Stimulated activated CD4-positive, alpha-beta T cell treated with anti-CD3 and anti-CD28 coated beads, Interleukin-4, amount 100 ng/mL, for 24 hours (primary cell): Measurements from ENCODE around the gene GLYATL3.

Experiments used
- DNase-seq: peaks from one replicate; pipeline ENCODE4 v3.0.0-alpha.2; 2020

GLYATL3 gene

DNA sequence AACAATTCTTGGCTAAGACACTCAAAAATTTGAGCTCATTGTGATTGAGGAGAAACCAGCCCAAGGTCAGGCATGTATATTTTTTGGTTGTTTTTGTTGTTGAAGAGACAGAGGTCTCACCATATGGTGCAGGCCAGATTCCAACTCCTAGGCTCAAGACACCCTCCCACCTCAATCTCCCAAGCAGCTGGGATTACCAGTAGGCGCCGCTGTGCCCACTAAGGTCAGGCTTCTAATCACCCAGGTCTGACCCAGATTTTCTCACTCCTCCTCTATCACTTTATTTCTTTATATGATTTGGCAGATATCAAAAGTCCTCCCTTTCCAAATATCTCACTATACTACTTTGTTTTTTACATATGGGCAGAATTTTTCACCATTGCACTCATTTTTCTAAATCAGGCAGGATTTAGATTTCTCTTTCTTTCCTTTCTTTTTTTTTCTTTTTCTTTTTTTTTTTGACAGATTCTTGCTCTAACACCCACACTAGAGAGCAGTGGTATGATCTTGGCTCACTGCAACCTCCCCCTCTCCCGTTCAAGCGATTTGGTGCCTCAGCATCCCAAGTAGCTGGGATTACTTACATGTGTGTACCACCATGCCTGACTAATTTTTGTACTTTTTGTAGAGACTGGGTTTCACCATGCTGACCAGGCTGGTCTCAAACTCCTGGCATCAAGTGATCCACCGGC lies 49.0 kb downstream of the GLYATL3 start:
- no peak for DNase-seq

DNA sequence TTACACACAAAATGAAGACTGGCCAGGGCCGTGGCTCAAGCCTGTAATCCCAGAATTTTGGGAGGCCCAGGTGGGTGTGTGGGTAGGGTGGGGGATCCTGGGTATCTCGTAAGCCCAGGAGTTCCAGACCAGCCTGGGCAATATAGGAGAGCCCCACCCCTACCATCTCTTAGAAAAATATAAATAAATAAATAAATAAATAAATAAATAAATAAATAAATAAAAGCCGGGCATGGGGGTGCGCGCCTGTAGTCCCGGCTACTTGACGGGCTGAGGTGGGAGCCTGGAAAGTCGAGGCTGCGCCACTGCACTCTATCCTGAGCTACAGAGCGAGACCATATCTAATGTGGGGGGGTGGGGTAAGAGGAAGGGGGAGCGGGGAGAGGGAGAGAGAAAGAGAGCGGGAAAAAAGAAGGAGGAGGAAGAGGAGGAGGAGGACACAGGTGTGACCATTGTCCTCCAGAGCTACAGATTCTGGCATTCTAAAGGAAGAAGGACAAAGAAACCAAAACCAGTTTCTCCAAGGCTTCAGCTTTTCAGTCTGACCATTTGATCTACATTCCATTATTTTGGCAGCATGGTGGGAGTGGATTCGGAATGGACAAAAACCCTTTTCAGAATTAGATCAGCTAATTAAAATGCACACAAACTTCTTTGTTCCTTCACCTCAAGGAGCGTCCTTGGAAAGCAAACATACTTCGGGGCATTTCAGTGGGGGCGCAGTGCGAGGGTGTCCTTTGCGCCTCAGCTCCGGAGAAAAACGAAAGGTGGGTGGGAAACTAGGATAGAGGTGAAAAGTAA lies 50.2 kb downstream of the GLYATL3 start:
- no peak for DNase-seq

DNA sequence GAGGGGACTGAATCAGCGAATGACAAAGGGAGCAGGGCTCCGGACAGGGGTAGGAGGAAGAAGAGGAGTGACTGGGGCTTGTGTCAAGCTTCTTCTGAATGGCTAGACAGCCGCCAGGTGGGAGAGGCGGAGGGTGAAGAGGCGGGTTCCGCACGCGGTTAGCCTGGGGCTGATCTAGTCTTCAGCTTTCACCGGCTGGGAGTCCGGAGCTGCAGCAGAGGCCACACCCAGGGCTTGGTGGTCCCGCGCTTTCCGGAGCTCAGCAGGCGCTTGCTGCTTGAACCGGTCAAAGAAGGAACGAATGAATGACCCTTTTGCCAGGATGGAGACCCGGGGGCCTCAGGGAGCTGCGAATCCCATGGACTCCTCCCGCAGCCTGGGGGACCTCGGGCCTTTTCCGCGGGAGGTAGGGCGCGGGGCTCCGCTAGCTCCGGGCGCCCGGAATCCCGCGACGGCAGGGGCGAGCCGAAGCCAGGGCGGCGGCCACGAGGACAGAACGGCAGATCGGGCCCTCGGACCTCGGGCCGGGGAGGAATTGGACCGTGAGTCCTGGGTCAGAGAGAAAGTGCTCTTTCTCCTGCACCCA lies 50.9 kb downstream of the GLYATL3 start, which contains the start of gene C6orf141:
TSS of gene C6orf141 (plus strand) at position 177 of the 586 bp plus-strand sequence. CDS start at position 302, 125 bp downstream.
- peak; percentile 25 for DNase-seq

DNA sequence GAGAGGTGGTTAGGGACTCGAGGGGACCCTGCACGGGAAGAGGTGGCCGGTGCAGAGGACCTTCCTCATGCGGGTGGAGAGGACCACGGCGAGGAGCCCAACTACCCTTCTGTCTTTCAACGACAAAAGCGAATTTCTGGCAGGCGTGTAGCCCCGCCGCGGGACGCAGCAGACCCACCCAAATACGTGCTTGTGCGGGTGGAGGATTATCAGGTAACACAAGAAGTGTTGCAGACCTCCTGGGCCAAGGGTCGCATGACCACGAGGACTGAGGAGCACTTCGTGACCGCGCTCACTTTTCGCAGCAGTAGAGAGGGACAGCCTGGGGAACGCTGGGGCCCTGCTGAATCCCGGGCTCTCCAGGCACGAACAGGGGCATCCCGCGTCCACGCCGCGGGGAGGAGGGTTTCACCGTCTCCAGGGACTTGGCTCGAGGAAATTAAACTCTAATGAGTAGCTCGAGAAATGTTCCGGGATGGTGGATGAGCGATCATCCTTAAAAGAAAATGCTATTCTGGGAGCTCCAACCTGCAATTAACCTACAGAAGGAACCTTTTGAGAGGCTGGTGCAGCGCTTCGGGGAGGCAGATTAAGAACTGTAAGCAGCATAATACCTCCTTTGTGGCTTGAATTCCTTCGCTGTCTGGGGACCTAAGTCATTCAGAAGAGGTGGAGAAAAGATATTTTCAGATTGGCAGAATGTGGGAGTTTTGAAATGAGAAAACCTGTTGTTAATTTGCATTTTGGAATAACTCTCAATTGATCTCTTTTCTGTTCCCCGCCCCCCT lies 51.5 kb downstream of the GLYATL3 start:
- no peak for DNase-seq

DNA sequence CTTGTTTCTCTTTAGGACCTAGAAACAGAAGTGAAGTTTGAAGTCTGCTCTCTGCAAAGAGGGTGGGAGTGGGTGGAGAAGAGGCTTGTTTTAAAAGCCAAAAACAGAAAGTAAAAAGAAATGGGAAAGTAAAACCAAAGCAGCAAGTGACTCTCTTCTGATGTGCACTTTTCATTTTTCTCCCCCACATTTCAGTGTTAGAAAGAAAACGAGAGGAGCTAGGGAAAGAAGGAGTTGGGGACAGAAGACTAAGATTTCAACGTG lies 52.1 kb downstream of the GLYATL3 start:
- DNase-seq, result peak; percentile 15

DNA sequence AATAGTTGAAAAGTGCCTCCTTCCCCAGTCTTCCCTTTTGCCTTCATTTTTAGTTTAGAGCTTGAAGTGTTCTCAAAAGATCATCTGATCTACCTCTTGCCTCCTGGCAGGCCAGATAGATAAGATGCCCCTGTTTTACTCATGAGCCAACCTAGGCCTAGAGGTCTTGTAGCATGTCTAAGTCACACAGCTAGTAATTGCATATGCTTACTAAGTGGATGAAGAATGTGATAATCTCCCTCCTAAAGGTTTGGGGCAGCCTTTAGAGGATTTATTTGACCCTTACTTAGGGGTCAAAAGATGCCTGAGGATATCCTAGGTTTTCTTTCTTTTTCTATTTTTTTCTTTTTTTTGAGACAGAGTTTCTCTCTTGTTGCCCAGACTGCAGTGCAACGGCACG lies 52.9 kb downstream of the GLYATL3 start:
- no peak for DNase-seq

DNA sequence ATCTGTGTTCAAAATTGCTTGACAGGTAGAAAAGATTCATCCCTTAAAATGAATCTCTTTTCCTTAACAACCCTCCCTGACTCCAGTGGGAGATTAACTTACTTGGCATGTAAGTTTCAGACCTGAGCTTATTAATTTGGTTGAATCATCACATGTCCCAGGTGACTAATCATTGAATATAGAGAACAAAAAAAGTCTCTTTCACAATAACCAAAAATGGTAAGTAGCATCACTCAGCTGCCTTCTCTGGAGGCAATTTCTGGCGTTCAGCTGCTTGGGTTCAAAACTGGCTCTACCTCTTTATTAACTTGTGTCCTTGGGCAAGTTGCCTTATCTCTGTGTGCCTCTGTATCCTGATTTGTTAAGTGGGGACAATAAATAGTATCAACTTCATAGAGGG lies 53.7 kb downstream of the GLYATL3 start:
- no peak for DNase-seq

DNA sequence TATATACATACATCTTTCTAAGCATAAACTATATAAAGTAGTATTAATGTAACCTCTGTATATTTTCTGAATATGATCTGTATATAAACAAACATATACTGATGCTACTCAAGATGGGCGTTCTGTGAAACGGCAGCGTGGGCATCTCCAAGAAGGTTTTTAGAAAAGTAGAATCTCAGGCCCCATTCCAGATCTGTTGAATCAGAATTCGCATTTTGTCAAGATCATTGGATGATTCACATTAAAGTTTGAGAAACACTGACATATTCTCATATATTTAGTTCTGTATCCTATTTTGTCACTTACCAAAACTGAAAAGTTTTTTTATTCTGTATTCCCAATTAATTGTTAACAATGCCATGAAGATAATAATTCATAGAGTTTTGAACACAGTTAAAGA lies 56.2 kb downstream of the GLYATL3 start:
- DNase-seq, result no peak

DNA sequence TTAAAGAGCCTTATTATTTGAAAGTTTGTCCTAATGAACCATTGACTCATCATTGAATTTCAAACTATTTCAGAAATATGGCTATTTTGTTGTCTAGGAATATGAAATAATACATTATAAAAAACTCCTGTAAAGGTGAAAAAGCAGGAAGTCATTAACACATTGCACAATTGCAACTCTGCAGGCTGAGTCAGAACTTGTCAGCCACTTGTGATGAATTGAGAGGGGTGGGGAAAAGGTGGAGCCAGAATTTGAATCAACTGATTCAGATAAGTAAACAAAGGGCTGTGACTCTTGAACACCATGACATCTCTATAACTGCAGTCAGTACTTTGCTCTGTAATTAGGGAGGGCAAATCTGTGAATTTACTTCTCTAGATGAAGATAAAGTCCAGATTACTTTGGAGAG lies 56.7 kb downstream of the GLYATL3 start:
- no peak for DNase-seq

DNA sequence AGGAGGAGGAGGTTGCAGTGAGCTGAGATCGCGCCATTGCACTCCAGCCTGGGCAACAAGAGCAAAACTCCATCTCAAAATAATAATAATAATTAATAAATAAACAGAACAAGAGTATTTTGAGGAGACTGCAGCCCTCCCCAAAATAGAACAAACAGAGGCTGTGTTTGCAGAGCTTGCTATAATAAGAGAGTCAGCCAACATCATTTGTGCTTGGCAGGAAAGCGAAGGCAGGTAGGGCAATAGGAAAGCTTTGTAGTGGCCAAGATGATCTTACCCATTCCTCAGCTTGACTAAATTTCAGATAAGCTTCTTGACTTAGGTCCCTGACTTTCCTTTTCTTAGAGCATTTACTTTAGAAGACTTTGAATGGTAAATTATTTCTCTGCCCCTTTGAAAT lies 57.5 kb downstream of the GLYATL3 start:
- DNase-seq, result no peak

DNA sequence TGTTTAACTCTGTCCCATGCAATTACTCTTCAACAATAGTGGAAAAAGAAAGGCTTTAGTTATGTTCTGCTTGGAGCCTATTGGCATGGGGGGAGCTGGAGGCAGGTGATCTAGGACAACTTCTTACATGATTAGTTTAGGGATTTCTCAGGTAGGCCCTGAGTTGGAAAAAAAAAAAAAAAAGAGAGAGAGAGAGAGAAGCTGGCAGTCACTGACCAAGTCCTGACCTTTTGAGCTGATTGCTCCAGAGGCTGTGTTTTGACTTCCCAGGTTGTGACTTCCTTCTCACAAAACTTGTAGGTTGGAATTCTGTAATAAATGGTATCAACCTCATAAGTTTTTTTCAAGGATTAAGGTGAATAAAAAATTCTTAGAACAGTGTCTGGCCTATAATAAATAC lies 58.5 kb downstream of the GLYATL3 start:
- DNase-seq, result no peak

DNA sequence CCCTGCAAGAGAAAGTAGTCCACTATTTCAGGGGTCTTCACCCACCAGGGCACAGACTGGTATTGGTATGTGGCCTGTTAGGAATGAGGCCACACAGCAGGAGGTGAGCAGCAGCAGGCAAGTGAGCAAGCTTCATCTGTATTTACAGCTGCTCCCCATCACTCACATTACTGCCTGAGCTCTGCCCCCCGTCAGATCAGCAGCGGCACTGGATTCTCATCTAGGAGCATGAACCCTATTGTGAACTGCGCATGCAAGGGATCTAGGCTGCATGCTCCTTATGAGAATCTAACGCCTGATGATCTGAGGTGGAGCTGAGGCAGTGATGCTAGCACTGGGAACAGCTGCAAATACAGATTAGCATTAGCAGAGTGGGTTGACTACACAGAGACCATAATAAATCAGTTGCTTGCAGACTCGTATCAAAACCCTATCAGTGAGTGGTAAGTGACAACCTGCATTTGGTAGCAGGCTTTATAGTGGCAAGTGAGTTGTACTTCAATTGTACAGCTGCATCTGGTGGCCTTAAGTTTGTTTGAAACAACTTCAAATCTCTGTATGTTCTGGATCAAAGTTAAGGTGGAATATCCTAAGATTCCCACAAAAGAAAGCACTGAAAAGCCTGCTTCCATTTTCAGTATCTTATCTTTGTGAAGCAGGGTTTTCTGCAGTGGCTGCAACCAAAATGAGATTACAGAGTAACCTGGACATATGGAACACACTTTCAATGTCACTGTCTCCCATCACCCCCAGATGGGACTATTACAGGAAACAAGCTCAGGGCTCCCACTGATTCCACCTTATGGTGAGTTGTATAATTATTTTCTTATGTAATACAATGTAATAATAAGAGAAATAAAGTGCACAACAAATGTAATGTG lies 63.5 kb downstream of the GLYATL3 start:
- no peak for DNase-seq

DNA sequence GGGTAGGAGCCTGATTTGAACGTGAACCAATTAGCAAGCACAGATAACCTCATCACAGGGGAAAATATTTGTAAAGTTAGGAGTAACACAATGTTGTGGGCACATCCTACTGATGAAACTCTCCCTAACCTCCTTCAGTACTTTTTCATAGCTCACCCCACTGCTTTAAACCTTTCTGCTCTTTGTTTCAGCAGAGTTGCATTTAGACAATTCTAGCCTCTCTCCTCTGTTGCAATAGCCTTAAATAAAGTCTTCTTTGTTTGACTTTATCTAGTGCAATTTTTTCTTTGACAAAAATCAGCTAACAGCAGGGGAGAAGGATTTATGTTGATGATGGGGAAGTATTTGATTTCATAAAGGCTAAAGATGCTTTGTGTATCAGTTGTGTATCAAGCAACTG lies 64.8 kb downstream of the GLYATL3 start:
- DNase-seq, result no peak

DNA sequence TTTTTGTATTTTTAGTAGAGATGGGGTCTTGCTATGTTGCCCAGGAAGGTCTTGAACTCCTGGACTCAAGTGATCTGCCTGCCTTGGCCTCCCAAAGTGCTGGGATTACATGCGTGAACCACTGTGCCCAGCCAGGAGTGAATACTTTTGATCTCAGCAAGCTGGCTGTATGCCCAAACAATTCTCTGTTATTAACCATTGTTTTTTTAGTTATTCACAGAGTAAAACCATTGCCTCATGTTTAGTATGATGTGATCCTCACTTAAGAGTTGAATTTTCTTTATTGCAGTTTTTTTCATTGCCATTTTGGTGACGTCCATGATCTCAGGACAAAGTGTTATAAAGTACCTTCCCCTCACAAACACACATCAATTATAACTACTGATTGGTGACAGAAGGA lies 65.5 kb downstream of the GLYATL3 start:
- no peak for DNase-seq

DNA sequence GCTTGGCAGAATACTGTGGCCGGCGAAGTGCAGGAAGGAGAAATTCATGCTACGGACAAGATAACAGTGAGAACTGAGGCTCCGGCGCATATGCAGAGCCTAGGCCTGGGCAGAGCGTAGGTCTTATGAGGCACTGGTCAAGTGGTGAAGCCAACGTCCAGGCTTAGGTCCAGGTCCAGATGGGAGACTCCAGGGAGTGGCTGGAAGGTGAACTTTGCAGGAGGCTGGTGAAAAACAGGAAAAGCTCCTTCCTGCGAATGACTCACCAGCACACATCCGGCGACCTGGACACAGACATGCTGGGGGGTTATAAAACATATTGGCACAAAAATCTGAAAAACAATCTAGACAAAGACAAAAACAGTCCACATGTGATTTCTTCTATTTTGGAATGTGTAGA lies 66.1 kb downstream of the GLYATL3 start:
- no peak for DNase-seq

DNA sequence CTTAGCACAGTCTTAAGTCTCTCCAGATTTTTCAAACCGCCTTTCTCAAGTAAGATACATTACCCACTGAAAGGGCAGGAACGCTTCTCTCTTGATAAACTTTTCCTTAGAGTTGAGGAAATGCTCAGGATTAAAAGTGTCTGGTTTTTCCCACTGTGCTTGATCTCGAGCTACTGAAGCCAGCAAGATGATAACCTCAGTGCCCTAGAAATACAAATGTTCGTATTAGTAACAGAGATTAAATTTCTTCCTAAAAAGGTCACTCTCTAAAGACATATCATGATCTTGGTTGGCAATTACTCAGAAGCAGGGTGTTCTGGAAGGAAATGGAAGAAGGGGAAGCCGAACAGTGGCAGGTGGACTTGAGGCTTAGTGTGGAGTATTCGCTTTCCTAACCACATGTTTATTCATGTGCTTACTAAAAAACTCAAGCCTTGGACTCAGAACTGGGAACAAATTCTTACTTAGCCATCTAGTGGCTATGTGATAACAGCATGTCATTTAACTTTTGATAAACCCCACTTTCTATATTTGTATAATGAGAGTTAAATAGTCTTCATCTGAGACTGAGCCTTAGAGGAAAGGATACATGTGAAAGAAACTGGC lies 70.9 kb downstream of the GLYATL3 start:
- DNase-seq, result no peak

DNA sequence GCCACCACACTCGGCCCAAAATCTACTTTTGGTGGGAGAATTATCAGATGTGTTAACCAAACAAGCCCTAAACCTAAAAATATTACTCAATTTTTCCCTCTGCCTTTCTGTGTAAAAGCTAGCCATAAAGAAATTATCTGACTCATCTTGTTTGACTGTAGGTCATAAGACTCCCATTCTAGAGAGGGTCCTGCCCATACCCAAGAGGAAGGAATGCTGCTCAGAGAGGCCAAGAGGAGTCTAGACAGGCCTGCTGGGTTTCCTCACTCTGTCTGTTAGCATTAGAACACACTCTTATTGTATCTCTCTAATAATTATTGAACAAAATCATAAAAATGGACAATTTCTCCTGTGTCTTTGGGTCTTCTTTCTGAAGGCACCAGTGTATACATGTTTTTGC lies 76.9 kb downstream of the GLYATL3 start:
- no peak for DNase-seq
